GM10266 (cell line): Measurements from ENCODE around the gene TLE2.

Experiments used
- DNase-seq: peaks from one replicate; pipeline ENCODE4 v3.0.0; 2012; ENCODE audit errors: extremely low spot score
- CTCF ChIP-seq: IDR thresholded peaks from 2 replicates; pipeline ENCODE4 v1.5.1; 2012; ENCODE audit warnings: mild to moderate bottlenecking, low read depth; ENCODE audit not compliant: control insufficient read depth, insufficient read depth; ENCODE audit errors: missing control alignments

The TLE2 gene

GRCh38 chr19:3047496-3048189 lies 18.6 kb upstream of the TLE2 start:
- TF ChIP-seq CTCF = no peak
- peak; percentile 62 for DNase-seq

- DNase-seq = no peak
- no peak for TF ChIP-seq CTCF
Observed at GRCh38 chr19:3046698-3047495, 17.8 kb upstream of the TLE2 start.

GRCh38 chr19:3045885-3046697 lies 17.0 kb upstream of the TLE2 start:
- no peak for TF ChIP-seq CTCF

GRCh38 chr19:3045191-3045590 lies 16.1 kb upstream of the TLE2 start:
- TF ChIP-seq CTCF = no peak
- DNase-seq = no peak

More at GRCh38 chr19:3045885-3046697, 17.0 kb upstream of the TLE2 start:
- DNase-seq = no peak

- TF ChIP-seq CTCF = no peak
- DNase-seq = no peak
Observed at GRCh38 chr19:3042621-3043267, 13.7 kb upstream of the TLE2 start.

GRCh38 chr19:3041761-3042620 lies 12.9 kb upstream of the TLE2 start:
- TF ChIP-seq CTCF = no peak
- DNase-seq = no peak
